ENCODE measurements around the gene GOLT1B.

DNA sequence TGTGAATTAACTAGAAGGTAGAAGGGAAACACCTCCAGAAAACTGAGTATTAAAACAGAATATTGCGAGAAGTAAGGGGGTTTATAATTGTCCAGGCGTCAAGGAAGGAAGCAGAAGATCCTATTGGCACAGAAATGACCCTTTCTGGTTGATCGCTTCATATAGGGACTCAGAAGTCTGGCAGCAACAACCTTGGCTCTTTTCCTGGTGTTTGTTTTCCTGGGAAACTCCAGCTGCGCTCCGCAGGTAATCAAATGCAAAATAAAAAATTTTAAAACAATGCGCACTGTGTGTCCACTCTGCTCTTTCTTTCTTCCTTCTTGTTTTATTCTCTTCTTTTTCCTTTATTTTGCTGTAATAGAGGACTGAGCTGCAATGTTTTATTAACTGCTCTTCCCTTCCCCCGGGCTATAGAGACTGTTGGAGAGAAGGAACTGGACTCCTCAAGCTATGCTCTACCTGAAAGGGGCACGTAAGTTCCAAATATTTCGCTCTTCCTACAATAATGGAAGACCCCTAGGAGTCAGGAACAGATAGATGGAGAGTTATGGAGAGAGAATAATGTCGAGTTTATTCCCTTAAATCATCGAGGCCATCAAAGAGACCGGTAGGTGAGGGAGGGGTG is 25.2 kb downstream of the GOLT1B start:
- TF ChIP-seq, protein P1, sequence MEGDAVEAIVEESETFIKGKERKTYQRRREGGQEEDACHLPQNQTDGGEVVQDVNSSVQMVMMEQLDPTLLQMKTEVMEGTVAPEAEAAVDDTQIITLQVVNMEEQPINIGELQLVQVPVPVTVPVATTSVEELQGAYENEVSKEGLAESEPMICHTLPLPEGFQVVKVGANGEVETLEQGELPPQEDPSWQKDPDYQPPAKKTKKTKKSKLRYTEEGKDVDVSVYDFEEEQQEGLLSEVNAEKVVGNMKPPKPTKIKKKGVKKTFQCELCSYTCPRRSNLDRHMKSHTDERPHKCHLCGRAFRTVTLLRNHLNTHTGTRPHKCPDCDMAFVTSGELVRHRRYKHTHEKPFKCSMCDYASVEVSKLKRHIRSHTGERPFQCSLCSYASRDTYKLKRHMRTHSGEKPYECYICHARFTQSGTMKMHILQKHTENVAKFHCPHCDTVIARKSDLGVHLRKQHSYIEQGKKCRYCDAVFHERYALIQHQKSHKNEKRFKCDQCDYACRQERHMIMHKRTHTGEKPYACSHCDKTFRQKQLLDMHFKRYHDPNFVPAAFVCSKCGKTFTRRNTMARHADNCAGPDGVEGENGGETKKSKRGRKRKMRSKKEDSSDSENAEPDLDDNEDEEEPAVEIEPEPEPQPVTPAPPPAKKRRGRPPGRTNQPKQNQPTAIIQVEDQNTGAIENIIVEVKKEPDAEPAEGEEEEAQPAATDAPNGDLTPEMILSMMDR (IDR thresholded peaks at IDR 0.05; ENCODE audit: insufficient read depth, low read length, poor library complexity, severe bottlenecking) = no peak
- no peak for TF ChIP-seq EZH2phosphoT487 (conservative IDR thresholded peaks at IDR 0.05; ENCODE audit: low read length)
